Iris pigment epithelial cell (primary cell): ENCODE data around the gene PHF2.
A peak's percentile ranks its signal among the peaks of the same experiment; 100 is the strongest.

Experiments used
- DNase-seq: peaks from one replicate; pipeline ENCODE4 v3.0.0-alpha.2; 2011; ENCODE audit warnings: low read depth

The PHF2 gene

GRCh38 chr9:93576258-93577077, at the start of gene PHF2:
Gene PHF2, plus strand, starts transcription at chr9:93576584. Its CDS starts 190 bp downstream, at chr9:93576774.
- no peak for DNase-seq

GRCh38 chr9:93531374-93531773, 45.0 kb upstream of the PHF2 start:
- DNase-seq: peak; percentile 20

- peak; percentile 50 for DNase-seq
These were observed 44.2 kb upstream of the PHF2 start for GRCh38 chr9:93532141-93532540.

- DNase-seq: no peak
These were observed 42.5 kb upstream of the PHF2 start for GRCh38 chr9:93533863-93534262.

- DNase-seq: no peak
These were observed 40.2 kb upstream of the PHF2 start for GRCh38 chr9:93536167-93536566.

- no peak for DNase-seq
These were observed 39.5 kb upstream of the PHF2 start for GRCh38 chr9:93536874-93537273.

- no peak for DNase-seq
These were observed 36.1 kb upstream of the PHF2 start for GRCh38 chr9:93540305-93540704.

GRCh38 chr9:93541005-93541404, 35.4 kb upstream of the PHF2 start:
- DNase-seq: no peak

GRCh38 chr9:93541581-93542349, 34.6 kb upstream of the PHF2 start:
- DNase-seq: no peak

GRCh38 chr9:93543117-93543516, 33.3 kb upstream of the PHF2 start:
- DNase-seq: no peak

- no peak for DNase-seq
These were observed 30.0 kb upstream of the PHF2 start for GRCh38 chr9:93546356-93546755.

- no peak for DNase-seq
These were observed 26.8 kb upstream of the PHF2 start for GRCh38 chr9:93549611-93550010.

GRCh38 chr9:93552923-93553322, 23.5 kb upstream of the PHF2 start:
- no peak for DNase-seq

- DNase-seq: no peak
These were observed 21.0 kb upstream of the PHF2 start for GRCh38 chr9:93555370-93555769.

- no peak for DNase-seq
These were observed 18.8 kb upstream of the PHF2 start for GRCh38 chr9:93557366-93558137.

GRCh38 chr9:93558503-93558902, 17.9 kb upstream of the PHF2 start:
- DNase-seq: no peak

- no peak for DNase-seq
These were observed 15.4 kb upstream of the PHF2 start for GRCh38 chr9:93560991-93561390.

GRCh38 chr9:93562157-93562556, 14.2 kb upstream of the PHF2 start:
- no peak for DNase-seq

- DNase-seq: no peak
These were observed 11.3 kb upstream of the PHF2 start for GRCh38 chr9:93565089-93565488.

GRCh38 chr9:93566408-93567270, 9.7 kb upstream of the PHF2 start:
- peak; percentile 96 for DNase-seq

- no peak for DNase-seq
These were observed 9.0 kb upstream of the PHF2 start for GRCh38 chr9:93567271-93567959.
